ENCODE results near the gene NBEAL2. TPM values are rescaled to one million over a fixed set of nuclear protein-coding genes. Genes with fewer than 3 reads are reported as not detected.

NBEAL2 gene
- total and polyA plus RNA-seq, 2 of the 8 experiments (the other 6 are each of a cell fraction or from before 2014, with no cell fraction given): 27.3 to 46.9 TPM

DNA sequence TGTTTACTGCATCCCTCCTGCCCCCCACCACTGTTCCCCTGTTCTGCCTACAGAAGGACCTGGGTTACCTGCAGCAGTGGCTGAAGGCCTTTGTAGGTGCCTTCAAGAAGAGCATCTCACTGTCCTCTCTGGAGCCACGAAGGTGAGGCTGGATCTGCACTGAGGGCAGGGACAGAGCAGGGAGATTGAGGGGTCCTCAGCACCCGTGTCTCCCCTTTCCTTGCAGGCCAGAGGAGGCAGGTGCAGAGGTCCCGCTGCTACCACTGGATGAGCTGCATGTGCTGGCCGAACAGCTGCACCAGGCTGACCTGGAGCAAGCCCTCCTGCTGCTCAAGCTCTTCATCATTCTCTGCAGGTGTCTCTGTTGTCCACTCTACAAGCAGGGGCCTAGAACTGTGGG lies 9.2 kb downstream of the NBEAL2 start (continued):
- no peak for TF ChIP-seq CBX8 (IDR thresholded peaks at IDR 0.05; ENCODE audit: borderline replicate concordance, low read depth, low read length)
- no peak for TF ChIP-seq KDM4A (IDR thresholded peaks at IDR 0.05; ENCODE audit: low read depth, low read length, severe bottlenecking)
- TF ChIP-seq SIX5 (IDR thresholded peaks at IDR 0.05; ENCODE audit: low read depth, low read length): no peak
